Choroid plexus epithelial cell (primary cell): ENCODE results near the gene KRTAP5-3.

Experiments used
- DNase-seq: peaks from one replicate; pipeline ENCODE4 v3.0.0-alpha.2; 2010; ENCODE audit warnings: low read depth
- H3K4me3 ChIP-seq: 2 replicates; pipeline ENCODE4 v1.5.1; 2011; ENCODE audit warnings: low read depth, mild to moderate bottlenecking, control low read depth, low read length, moderate library complexity
- TF ChIP-seq, protein P1 (sequence below): conservative IDR thresholded peaks from 2 replicates; pipeline ENCODE4 v1.5.1; 2011; ENCODE audit warnings: low read depth, mild to moderate bottlenecking, control low read depth, inconsistent platforms, low read length, moderate library complexity

Gene KRTAP5-3

DNA sequence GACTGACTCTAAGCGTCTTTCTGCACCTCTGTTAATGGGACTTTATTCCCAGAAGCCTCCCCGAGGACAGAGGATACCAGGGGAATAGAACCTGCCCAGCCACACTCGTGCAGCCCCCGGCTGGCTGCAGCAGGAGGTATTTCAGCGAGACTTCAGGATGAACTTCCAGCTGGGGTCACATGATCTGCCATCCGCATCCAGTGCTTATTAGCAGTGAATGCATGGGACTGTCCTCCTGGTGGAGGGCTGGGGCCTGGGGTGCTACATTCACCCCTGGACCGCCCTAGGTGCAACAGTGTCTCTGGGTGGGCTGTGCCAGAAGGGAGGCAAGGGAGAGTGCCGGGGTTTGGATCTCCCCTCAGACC lies 37.8 kb downstream of the KRTAP5-3 start:
- no peak overlapping the region for H3K4me3 ChIP-seq
- DNase-seq = no peak
- TF ChIP-seq, protein P1, sequence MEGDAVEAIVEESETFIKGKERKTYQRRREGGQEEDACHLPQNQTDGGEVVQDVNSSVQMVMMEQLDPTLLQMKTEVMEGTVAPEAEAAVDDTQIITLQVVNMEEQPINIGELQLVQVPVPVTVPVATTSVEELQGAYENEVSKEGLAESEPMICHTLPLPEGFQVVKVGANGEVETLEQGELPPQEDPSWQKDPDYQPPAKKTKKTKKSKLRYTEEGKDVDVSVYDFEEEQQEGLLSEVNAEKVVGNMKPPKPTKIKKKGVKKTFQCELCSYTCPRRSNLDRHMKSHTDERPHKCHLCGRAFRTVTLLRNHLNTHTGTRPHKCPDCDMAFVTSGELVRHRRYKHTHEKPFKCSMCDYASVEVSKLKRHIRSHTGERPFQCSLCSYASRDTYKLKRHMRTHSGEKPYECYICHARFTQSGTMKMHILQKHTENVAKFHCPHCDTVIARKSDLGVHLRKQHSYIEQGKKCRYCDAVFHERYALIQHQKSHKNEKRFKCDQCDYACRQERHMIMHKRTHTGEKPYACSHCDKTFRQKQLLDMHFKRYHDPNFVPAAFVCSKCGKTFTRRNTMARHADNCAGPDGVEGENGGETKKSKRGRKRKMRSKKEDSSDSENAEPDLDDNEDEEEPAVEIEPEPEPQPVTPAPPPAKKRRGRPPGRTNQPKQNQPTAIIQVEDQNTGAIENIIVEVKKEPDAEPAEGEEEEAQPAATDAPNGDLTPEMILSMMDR = no peak

DNA sequence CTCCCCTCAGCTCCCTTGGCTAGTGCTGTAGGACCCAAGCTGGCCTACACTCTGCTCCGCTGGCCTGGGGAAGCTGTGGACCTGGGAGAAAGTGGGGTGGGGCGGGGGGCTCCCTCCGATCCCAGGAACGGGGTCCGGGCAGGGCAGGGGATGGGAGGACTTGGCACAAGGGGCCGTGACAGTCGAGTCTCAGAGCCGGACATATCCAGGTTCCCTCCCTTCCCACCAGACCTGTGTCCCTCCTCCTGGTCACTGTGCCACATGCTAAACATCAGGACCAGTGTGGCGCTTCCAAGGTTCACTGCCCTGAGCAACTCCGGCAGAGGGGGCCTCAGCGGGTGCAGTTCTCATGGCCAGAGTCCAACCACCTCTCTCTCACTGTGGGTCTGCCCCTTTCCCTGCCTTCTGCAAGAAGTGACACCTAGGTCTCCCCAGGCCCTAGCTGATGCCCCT lies 38.2 kb downstream of the KRTAP5-3 start:
- H3K4me3 ChIP-seq = no peak overlapping the region
- DNase-seq = no peak
- TF ChIP-seq, protein P1 = no peak

DNA sequence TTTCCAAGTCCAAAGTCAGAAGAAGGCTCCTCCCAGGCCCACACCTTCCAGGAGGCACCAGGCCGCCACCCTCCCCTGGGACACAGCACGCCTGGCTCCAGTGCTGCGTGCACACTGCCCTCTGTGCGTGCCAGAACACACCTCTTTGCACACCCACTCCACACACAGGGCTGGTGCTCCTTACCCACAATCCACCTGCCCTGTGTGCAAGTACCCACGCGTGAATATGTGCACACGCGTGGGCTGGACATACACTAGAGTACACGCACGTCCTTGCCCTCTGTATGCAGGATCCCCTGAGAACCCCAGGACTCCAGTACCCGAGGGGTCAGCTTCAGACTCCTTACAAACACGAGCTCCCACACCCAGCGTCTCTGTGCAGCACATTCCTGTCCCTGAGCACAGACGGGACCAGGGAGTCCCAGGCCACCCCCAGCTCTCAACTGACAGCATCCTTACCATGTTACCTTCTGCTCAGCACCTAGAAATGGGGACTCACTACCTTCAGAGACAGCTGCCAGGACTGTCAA lies 38.9 kb downstream of the KRTAP5-3 start:
- H3K4me3 ChIP-seq = no peak overlapping the region
- TF ChIP-seq, protein P1 = no peak
- DNase-seq = no peak

DNA sequence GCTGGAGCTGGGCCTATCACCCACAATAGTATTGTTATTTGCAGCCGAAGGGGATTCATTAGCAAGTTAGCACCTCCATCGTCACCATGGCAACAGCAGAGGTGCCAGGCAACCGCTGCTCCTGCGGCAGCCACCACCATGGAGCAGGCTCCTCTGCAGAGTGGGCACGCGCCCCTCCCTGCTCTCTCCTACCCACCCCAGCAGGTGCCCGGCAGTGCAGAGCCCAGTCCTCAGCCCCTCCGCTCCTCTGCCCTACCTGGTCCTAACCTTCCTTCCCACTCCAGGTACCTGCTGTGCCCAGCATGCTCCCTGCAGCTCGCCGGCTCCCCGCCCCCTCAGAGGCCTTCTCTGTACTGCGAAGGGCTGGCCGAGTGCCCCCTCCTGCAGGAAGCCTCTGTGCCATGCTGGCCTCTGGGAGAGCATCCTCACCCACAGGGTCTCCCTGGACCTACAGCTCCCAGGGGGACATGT lies 39.8 kb downstream of the KRTAP5-3 start:
- DNase-seq = no peak
- no peak overlapping the region for H3K4me3 ChIP-seq
- TF ChIP-seq, protein P1 = no peak

DNA sequence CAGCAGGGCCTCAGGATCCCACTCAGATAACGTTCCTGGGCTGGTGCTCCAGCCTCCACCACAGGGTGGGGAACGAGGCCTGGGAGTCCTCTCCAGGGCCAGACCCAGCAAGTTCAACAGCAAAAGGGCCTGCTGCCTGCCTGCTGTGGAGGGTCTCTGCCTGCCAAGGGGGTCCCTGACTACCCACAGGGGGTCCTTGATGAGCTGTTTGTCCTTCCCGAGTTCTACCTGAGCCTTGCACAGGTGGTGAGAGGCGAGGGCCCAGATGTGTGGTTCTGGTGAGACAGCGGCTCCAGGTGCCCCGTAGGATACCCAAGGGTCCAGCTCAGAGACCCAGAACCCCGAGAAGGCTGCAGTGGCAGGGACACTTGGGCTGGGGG lies 40.6 kb downstream of the KRTAP5-3 start:
- H3K4me3 ChIP-seq = no peak overlapping the region
- TF ChIP-seq, protein P1 = no peak
- no peak for DNase-seq

DNA sequence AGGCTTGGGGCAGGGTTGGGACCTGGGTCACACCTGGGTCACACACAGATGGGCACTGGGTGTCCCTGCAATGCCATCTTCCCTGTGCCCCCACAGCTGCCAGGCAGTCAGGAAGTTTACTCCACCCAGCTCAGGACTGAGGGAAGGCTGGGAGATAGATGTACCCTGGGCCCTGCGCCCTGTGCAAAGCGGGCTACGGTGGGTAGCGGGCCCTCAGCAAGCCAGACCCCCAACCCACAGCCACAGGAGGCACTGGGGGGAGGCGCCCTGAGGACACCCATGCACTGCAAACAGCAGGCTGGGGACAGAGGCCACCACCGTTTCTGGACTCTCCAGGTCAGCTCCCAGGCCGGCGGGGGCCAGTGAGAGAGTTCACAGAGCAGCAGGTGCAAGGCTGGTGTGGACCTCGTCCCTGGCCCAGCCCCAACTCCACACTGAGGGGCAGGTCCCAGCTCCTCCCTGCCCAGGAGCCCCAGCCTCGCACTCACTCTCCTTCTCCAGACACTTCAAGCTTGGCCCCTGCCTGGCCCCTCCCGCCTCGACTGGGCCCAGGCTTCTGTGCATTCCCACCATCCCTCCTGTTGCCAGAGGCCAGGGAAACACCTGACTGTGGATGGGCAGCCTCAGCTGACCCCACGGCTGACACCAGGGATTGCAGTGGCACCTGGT lies 41.1 kb downstream of the KRTAP5-3 start:
- TF ChIP-seq, protein P1 = peak; percentile 1
- H3K4me3 ChIP-seq = no peak overlapping the region
- DNase-seq = no peak
